NCI-H748 (cell line): Measurements from ENCODE around the gene TRMT2A.

Source experiments
- DNase-seq: peaks from one replicate; lab custom pipeline; 2025; ENCODE audit not compliant: unreplicated experiment; lab: John Stamatoyannopoulos, UW

TRMT2A gene

DNA sequence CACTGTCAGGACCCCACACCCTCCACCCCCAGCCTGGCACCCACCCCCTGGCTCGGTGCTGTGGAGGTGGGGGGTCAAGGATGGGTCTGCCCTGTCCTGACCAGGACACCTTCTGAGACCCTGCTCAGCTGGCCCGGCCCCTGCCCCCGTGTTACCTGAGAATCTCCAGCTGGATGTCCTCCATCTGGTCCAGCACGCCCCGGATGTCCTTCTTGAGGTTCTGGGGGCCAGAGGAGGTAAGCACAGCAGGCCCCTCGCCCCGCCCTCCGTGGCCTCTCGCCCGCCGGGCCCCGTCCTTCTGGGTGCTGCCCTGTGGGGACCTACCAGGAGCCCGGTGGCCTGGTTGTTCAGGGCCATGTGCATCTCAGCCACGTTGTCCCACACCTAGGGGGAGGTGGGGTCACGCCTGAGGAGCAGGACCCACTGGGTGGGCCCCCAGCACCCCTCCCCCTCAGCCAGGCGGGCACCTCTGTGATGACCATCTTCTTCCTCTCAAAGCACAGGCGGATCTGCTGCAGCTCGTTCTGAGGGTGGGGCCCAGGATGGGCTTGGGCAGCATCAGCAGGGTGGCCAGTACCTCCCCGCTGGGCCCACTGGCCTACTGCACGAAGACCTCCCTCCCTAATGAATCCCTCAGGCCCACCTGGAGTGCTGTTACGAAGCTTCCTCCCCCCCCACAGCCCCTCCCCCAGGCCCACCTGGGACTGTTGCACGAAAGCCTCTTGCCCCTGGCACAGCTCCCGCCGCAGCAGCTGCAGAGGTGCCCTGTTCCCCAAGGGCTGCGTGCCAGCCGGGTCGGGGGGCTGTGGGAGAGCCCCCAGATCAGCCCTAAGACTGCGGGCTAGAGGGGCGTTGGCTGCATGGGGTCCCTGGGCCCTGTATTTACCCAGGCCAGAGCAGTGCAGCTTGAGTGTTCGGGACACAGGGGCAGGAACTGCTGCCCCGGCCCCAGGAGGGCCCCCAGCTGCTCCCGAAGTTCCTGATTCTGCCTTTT lies 32.5 kb upstream of the TRMT2A start:
- DNase-seq = no peak

DNA sequence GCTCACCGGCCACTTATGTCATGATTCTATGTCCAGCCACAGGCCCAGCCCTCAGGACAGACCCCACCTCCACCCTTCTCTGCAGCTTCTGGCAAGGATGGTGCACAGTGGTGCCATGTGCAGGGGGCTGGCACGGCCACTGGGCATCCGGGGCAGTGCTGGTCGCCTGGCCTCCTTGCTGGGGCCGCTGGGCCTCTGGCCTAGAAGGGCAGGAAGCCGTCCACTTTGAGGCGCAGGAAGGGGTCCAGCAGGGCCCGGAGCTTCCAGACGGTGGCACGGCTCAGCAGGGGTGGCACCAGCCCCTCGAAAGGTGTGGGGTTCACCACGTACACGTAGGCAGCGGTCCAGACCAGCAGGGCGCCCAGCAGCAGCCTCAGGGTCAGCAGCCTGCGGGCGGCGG lies 31.4 kb upstream of the TRMT2A start:
- DNase-seq = no peak

DNA sequence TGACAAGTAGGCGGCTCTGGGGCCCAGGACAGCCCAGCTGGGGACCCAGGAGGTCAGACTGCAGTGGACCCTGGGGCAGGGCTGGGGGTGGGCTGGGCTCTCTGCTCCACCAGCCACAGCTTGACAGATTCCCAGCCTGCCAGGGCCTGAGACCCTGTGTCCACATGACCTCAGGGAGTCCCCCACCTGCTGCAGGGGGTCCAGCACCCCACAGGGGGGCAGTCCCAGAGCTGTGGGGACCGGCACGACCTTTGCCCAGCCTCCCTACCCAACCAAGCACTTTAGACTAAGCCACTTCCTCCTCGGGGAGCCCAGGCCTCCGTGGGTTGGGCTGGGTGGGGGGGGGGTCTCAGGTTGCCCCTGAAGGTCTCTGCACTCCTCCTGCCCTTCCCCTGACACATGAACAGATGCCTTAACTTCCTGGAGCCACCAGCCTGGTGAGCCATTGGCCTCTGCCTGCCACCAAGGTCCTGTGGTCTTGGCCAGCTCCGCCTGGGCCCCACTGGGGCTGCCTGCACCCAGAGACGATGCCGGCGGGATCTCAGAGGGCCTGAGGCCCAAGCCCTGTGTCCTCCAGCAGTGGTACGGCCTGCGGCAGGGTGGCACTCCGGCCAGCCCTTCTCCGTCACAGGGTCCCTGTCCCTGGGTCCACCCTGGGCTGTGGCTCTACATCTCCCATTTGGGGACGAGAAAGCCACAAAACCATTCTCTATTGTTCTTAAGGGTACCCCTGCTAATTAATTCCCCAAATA lies 30.4 kb upstream of the TRMT2A start:
- no peak for DNase-seq

DNA sequence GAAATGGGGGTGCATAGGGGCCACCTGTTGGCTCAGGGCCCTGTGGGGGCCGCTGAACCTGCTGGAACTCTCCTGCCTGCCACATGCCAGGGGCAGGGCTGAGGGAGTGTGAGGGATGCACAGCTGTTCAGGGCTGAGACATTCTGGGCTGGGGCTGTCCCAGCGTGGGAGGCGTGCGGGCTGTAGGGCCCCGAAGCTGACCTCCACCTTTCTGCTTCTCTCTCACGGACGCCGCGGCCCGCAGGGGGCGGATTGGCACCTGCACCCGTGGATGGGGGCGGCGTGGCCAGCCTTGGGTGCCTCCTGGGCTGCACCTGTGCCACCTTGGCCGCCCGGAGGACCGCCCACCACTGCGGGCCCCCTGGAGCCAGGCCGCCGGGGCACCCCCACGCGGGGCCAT lies 29.8 kb upstream of the TRMT2A start:
- DNase-seq = no peak

DNA sequence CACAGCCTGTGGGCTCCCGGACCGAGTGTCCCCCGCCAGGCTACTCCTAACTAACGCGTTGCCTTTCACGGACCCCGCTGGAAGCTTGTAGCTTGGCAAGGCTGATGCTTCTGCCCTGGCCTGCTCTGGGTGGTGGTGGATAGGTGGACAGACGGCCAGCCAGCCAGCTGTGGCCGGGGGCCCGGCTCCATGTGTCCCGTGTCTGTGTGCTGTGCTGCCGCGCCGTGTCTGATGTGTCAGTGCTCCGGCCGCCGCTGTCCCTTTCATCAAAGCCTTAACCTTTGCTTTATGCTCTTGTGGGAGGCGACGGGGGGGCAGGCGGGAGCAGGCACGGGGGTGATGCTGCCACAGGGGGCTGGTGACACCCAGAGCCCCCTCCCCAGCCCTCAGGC lies 28.8 kb upstream of the TRMT2A start:
- no peak for DNase-seq

DNA sequence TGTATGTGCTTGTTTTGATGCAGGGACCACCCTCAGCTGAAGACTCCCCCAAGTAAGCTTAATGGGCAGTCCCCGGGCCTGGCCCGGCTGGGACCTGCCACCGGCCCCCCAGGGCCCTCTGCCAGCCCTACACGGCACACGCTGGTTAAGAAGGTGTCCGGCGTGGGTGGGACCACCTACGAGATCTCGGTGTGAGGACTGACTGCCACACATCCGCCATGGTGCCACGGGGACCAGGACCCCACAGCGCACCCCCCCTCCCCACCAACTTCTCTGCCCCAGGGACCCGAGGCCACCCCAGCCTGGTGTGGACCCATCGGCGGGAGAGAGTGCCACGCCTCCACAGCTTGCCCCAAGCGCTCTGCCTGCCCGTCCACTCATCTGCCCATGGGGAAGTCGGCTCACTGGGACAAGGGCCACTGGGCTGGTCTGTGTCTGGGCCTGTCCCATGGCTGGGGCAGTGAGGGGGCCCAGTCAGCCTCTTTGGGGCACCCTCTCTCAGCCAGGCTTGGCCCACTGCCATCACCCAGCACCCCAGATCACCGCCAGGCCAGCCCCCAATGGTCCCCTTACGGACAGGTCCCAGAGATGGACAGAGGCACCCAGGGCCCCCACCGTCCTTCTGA lies 28.3 kb upstream of the TRMT2A start:
- DNase-seq = no peak

DNA sequence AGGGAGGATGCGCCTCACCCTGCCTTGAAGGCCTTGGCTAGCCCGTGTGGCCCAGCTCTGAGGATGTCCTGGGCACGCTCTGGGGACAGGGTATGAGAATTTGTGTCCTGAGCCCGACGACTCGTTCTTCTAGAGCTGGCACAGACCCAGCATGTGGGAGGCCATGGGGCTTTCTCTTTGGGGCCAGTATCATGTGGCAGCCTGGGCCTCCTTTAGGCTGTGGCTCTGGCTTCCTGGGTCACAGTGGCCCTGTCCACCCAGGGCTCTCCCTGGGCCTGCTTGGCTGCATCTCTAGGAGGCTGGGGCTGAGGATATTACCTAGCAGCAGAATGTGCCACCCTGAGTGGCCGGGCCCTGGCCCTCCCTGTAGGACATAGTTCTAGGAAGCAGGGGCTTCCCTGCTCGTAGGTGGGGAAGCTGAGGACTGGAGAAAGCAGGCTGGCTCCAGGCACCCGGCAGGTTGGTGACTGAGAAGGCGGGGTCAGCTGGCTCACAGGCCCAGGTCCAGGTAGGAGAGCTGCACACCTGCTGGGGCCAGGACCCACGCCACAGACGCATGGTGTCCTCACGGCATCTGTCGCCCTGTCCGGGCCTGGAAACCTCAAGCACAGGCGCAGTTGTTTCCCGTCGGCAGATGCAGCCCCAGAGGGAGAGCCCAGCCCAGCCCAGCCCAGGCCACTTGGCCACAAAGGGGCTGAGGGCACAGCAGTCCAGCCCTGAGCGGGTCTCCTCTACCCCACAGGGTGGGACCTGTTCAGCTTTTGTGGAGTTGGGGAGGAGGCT lies 27.0 kb upstream of the TRMT2A start:
- no peak for DNase-seq

DNA sequence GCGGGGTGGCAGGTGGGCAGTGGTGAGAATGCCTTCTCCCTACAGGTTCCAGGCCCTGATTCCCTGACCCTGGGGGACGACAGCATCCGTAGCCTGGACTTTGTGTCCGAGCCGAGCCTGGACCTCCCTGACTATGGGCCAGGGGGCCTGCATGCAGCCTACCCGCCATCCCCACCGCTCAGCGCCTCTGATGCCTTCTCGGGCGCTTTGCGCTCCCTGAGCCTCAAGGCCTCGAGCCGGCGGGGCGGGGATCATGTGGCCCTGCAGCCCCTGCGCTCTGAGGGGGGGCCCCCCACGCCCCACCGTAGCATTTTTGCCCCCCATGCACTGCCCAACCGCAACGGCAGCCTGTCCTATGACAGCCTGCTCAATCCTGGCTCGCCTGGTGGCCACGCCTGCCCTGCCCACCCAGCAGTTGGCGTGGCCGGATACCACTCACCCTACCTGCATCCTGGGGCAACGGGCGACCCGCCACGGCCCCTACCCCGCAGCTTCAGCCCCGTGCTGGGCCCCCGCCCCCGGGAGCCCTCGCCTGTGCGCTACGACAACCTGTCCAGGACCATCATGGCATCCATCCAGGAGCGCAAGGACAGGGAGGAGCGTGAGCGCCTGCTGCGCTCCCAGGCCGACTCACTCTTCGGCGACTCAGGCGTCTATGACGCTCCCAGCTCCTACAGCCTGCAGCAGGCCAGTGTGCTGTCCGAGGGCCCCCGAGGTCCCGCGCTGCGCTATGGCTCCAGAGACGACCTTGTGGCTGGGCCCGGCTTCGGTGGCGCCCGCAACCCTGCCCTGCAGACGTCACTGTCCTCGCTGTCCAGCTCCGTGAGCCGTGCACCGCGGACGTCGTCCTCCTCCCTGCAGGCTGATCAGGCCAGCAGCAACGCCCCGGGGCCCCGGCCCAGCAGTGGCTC lies 25.9 kb upstream of the TRMT2A start:
- DNase-seq = no peak

DNA sequence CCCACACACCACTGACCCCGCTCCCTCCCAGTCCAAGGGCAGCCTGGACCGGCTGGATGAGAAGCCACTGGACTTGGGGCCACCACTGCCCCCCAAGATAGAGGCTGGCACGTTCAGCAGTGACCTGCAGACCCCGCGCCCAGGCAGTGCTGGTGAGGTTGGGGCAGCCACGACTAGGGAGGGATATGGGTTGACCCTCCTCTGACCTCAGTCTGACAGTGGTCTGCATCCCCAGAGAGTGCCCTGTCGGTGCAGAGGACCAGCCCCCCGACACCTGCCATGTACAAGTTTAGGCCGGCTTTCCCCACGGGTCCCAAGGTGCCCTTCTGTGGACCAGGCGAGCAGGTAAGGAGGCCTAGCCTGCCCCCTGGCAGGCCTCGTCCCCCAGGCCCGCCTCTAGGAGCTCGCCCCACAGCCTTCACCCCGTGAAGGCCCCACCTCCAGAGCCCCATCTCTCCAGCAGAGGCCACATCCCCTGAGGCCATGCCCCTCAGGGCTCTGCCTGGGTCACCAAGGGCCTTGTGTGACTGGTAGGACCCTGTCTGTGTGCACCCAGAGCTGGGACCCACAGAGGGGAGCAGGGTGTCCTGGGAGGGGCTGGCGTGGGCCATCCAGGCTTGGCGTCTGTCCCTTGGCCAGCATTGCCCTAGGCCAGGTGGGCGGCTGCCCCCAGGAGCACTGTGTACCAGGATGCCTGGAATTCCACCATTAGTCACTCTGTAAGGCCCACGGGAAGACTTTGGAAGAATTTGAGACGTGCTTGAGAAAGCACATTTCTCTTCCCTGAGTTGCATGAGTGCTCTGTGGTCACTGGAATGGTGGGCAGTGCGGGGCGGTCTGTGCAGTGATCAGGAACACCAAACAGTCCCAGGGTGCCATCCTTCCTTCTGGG lies 24.4 kb upstream of the TRMT2A start:
- DNase-seq = no peak

DNA sequence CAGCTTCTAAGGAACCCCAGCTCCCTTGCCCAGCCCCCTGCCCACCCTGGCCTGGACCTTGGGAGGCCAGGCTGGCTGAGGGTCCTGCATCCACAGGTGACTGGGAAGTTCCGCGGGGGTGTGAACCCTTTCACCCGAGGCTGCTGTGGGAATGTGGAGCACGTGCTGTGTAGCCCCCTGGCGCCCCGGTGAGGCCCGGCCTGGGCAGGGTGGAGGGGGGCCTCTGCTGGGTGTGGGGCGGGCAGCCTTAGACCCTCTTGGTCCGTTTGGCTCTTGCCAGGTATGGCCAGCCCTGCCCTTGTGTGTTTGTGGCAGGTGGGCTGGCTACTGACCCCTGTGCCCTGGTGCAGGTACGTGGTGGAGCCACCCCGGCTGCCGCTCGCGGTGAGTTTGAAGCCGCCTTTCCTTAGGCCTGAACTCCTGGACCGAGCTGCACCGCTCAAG lies 23.5 kb upstream of the TRMT2A start:
- DNase-seq = no peak

DNA sequence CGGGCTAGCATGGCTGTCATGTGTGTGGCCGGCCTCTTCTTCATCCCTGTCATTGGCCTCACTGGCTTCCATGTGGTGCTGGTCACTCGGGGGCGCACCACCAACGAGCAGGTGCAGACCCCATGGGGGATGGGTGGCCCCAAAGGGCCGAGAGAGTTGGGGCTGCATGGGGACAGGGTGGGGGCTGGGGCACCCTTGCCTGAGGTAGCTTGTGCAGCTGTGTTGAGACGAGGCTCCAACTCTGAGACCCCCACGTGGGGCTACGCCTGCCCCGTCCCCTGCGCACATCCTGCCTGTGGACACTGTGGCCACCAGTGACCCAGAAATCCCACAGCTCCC lies 23.1 kb upstream of the TRMT2A start:
- DNase-seq = no peak

DNA sequence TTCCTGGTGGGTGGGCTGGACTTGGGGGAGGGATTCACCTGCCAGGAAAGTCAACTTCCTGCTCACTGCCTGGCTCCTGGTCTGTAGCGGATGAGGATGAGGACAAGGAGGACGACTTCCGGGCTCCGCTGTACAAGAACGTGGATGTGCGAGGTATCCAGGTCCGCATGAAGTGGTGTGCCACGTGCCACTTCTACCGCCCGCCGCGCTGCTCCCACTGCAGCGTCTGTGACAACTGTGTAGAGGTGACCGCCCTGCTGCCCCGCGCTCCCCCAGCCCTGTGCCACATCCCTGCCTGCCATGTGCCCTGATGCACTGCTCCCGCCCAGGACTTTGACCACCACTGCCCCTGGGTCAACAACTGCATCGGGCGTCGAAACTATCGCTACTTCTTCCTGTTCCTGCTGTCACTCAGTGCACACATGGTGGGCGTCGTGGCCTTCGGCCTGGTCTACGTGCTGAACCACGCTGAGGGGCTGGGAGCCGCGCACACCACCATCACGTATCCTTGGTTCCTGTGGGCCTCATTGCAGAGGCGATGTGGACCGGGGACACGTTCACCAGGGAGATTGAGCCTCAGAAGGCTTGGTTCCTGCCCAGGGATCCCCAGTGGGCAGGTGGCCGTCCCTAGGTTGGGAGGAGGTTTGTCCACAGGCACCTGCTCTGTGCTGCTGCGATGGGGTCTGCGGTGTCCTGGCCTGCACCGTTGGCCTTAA lies 22.5 kb upstream of the TRMT2A start:
- no peak for DNase-seq

DNA sequence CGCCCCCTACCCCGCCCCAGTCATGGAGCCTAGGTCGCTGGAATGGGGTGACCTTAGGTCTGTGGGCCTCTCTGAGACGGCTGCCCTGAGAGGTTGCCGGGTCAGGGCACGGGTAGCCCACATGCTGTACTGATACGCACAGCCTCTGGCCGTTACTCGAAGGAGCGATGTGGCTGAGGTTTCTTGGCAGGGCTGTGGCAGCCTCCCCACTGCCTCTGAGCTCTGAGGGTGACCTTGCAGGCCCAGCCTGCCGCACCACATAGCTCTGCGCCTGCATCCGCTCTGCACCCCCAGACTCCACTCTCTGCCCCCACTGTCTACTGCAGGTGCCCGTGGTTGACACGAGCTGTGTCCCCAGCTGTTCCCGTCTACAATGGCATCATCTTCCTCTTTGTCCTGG lies 21.8 kb upstream of the TRMT2A start:
- DNase-seq = no peak

DNA sequence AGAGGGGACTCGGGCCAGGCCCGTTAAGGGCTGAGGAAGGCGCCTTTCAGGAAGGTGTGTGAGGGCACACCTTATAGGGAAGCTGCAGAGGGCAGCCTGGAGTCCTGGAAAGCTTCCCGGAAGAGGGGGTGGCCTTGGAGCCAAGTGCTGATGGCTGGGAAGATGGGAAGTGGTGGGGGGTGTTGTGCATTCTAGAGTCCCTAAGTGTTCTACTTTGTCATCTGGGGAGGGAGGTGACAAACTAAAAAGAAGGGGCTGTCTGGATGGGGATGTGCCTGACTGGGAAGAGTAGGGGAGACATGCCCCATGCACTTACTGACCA lies 21.4 kb upstream of the TRMT2A start:
- DNase-seq = no peak

DNA sequence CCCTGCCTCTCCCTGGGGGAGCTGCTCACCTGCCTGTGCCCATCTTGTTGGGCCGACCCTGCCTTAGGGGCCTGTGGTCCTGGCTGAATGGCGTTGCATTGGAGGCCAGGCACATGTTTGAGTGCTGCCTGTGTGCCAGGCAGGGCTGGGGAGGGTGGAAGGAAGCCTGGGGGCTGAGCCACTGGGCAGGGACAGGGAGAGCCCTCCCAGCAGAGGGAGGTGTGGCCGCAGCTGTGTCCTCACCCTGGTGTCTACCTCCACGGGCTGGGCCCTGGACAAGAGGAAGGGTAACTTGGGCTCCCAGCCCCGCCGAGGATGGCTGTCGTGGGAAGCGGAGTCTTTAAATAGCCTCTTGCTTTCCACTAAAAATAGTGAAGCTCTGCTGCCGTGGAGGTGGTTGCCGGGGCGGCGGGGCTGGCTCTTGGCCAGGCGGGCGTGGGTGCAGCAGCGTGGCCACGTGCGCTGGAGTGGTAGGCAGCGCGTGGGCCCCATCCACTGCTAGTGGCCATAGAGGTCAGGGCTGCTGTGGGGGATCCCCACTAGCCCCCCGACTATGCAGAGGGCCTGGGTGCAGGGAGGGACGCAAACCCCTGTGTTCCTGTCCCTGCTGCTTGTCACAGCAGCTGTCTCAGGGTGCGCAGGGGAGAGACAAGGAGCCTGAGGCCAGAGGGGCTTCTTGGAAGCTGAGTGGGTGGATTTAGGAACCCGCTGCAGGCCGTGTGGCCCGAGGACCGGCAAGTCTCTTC lies 20.8 kb upstream of the TRMT2A start:
- no peak for DNase-seq

DNA sequence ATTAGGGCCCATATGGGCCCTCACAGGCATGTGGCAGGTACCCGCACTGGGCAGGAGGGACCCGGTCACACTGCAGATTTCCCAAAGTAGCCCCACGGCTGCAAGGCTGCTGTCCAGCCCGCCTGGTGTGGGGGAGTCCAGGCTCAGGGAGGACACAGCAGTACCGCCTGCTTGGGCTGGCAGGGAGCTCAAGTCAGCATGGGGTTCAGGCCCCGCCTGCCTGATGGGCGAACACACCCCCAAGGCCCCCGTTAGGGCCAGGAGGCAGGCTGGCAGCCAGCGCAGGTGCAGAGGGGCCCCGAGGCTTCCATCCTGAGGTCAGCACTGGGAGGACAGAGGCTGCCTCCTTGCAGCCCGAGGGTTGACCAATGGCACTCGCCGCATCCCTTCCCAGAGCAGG lies 20.1 kb upstream of the TRMT2A start:
- no peak for DNase-seq

DNA sequence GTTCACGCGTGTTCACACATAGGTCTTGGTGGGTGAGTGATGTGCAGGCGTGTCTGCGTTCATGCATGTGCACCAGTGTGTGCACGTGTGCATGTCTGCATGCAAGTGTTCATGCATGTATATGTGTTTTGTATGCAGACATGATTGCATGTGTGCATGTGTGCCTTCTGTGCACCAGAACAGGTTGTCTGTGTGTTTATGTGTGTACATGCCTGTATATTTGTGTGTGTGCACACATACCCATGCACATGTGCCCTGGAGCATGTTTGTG lies 19.5 kb upstream of the TRMT2A start:
- DNase-seq = no peak
